Measurements from ENCODE around the gene MINAR1.

DNA sequence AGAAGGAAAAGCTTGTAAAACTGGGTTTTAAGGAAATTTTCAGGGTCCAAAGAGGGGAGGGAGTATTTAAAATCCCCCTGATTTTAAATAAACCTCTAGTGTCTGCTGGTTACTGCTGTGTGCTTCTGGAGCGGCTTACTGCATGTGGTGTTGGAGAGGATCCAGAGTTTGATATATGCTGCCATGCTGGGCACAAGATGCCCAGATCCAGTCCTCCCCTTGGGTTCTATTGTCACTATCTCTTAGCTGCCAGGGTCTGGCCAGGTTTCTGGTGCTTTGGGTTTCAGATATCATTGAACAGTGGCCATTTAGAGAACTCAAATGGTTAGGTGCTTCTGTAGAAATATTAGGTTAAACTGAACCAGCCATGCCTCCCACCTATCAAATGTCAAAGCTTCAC lies 27.5 kb downstream of the MINAR1 start:
- TF ChIP-seq POLR2A (IDR thresholded peaks at IDR 0.05) (no peak), CTCF (IDR thresholded peaks at IDR 0.05) (no peak)

Data from testis (tissue), 2 donors.